NK-92 (cell line): Measurements from ENCODE around the gene DNAJA1.

ENCODE experiments used
- DNase-seq: peaks from one replicate; lab custom pipeline; 2025; ENCODE audit not compliant: unreplicated experiment; lab: John Stamatoyannopoulos, UW

DNAJA1 gene

GRCh38 chr9:33025572-33026342 is 684 bp downstream of the DNAJA1 start:
- DNase-seq: no peak

- DNase-seq: no peak
Observed at GRCh38 chr9:33029231-33029786, 4.2 kb downstream of the DNAJA1 start.

GRCh38 chr9:33030285-33030684 is 5.2 kb downstream of the DNAJA1 start:
- DNase-seq: no peak

- no peak for DNase-seq
Observed at GRCh38 chr9:33032292-33032691, 7.2 kb downstream of the DNAJA1 start.

GRCh38 chr9:33032865-33033264 is 7.8 kb downstream of the DNAJA1 start:
- no peak for DNase-seq

- no peak for DNase-seq
Observed at GRCh38 chr9:33040792-33041431, 15.8 kb downstream of the DNAJA1 start.

- no peak for DNase-seq
Observed at GRCh38 chr9:33041432-33042188, 16.5 kb downstream of the DNAJA1 start.

- no peak for DNase-seq
Observed at GRCh38 chr9:33042473-33042872, 17.4 kb downstream of the DNAJA1 start.

GRCh38 chr9:33043671-33044070 is 18.6 kb downstream of the DNAJA1 start:
- DNase-seq: no peak

GRCh38 chr9:33044162-33044673 is 19.1 kb downstream of the DNAJA1 start:
- DNase-seq: no peak

- DNase-seq: no peak
Observed at GRCh38 chr9:33044677-33045282, 19.7 kb downstream of the DNAJA1 start.

- DNase-seq: no peak
Observed at GRCh38 chr9:33046061-33046460, 21.0 kb downstream of the DNAJA1 start.

- no peak for DNase-seq
Observed at GRCh38 chr9:33048054-33048465, 23.0 kb downstream of the DNAJA1 start.

GRCh38 chr9:33049680-33050361 is 24.7 kb downstream of the DNAJA1 start:
- no peak for DNase-seq

- no peak for DNase-seq
Observed at GRCh38 chr9:33051144-33051543, 26.1 kb downstream of the DNAJA1 start.

- no peak for DNase-seq
Observed at GRCh38 chr9:33065157-33066076, 40.3 kb downstream of the DNAJA1 start.

- DNase-seq: no peak
Observed at GRCh38 chr9:33068991-33069390, 43.9 kb downstream of the DNAJA1 start.

- peak; percentile 68 for DNase-seq
Observed at GRCh38 chr9:33076046-33077004, 51.3 kb downstream of the DNAJA1 start, which contains the start of gene SMU1. Gene SMU1, minus strand, starts transcription at chr9:33076674. Its CDS starts 66 bp downstream, at chr9:33076608.
